K562 (cell line): ENCODE results near the gene ADRM1. TPM values are rescaled to one million over a fixed set of nuclear protein-coding genes. Genes with fewer than 3 reads are reported as not detected.

Source experiments
- BDP1 ChIP-seq: IDR thresholded peaks from 3 replicates; pipeline ENCODE4 v1.6.1; 2011; ENCODE audit not compliant: insufficient read length, insufficient read depth
- BRF2 ChIP-seq: IDR thresholded peaks from 3 replicates; pipeline ENCODE4 v1.6.1; 2011; ENCODE audit warnings: borderline replicate concordance, mild to moderate bottlenecking; ENCODE audit not compliant: insufficient read length, insufficient read depth
- CC2D1A ChIP-seq: fragments of 450-650 bp; IDR thresholded peaks from 2 replicates; pipeline ENCODE4 v1.6.1; 2017; ENCODE audit warnings: mild to moderate bottlenecking
- ID3 ChIP-seq, 2 experiments: fragments of 250-450 bp in 1 of 2; fragments of 450-650 bp in 1 of 2; sonication (Bioruptor Pico) in 1 of 2; IDR thresholded peaks; 2 replicates each; pipeline versions ENCODE4 v1.6.1 to v1.8.0; 2016 to 2021; ENCODE audit warnings: mild to moderate bottlenecking in 2 of 2, moderate library complexity in 2 of 2, missing compliant biosample characterization in 1 of 2, missing genetic modification characterization in 1 of 2
- KLF1 ChIP-seq: fragments of 450-650 bp; IDR thresholded peaks from 2 replicates; pipeline ENCODE4 v1.6.1; 2016; ENCODE audit warnings: missing genetic modification characterization, missing compliant biosample characterization
- RBFOX2 ChIP-seq: fragments of 200-400 bp; formaldehyde crosslinking; IDR thresholded peaks from 2 replicates; pipeline ENCODE4 v1.6.1; 2017; ENCODE audit warnings: low read depth, mild to moderate bottlenecking, low read length, moderate library complexity
- RBM22 ChIP-seq: fragments of 200-400 bp; formaldehyde crosslinking; IDR thresholded peaks from 2 replicates; pipeline ENCODE4 v1.6.1; 2018; ENCODE audit warnings: low read length, low read depth; ENCODE audit not compliant: poor library complexity, severe bottlenecking
- polyA plus RNA-seq, 8 experiments: library from polyadenylated mRNA; depleted of rRNA in 4 of 8; stranded (reverse) in 5 of 8; unstranded in 3 of 8; fragments of >200 nt; fragmentation: Nextera tagmentation in 2 of 8; fragmentation: Illumina TruSeq in 1 of 8; extraction: Ambion mirVana in 2 of 8; extraction: Trizol in 1 of 8; gene quantifications; 2 replicates each; pipeline versions ENCODE4 v1.2.1 to v1.2.3, GENCODE V29; 2011 to 2014; ENCODE audit warnings: inconsistent platforms in 1 of 8, missing spikeins in 1 of 8
- total RNA-seq, 7 experiments: library from RNA; depleted of rRNA in 6 of 7; stranded (reverse); fragments of >200 nt in 6 of 7; fragmentation: Illumina TruSeq in 2 of 7; extraction: Trizol in 2 of 7; gene quantifications; 2 replicates each; pipeline versions ENCODE4 v1.2.1 to v1.2.3, GENCODE V29; 2011 to 2021; ENCODE audit warnings: low replicate concordance in 1 of 7
- TF ChIP-seq, protein P1 (sequence below): fragments of 200-600 bp; sonication (generic); IDR thresholded peaks from one replicate; pipeline ENCODE4 v1.6.1; 2012; ENCODE audit warnings: mild to moderate bottlenecking, low read depth, low read length, inconsistent platforms
- TF ChIP-seq, protein P2 (sequence below): sonication (generic); formaldehyde crosslinking; IDR thresholded peaks from 2 replicates; pipeline ENCODE4 v1.8.0; 2022; ENCODE audit warnings: mild to moderate bottlenecking, low read depth, missing genetic modification reagents
- TF ChIP-seq, protein P3 (sequence below): fragments of 250-450 bp; sonication (Bioruptor Pico); IDR thresholded peaks from 2 replicates; pipeline ENCODE4 v1.4.0; 2020

Gene ADRM1
- total and polyA plus RNA-seq, 9 of the 15 experiments (the other 6 are each of a cell fraction or from before 2014, with no cell fraction given): 5.0 to 223 (median 67.4) TPM

DNA sequence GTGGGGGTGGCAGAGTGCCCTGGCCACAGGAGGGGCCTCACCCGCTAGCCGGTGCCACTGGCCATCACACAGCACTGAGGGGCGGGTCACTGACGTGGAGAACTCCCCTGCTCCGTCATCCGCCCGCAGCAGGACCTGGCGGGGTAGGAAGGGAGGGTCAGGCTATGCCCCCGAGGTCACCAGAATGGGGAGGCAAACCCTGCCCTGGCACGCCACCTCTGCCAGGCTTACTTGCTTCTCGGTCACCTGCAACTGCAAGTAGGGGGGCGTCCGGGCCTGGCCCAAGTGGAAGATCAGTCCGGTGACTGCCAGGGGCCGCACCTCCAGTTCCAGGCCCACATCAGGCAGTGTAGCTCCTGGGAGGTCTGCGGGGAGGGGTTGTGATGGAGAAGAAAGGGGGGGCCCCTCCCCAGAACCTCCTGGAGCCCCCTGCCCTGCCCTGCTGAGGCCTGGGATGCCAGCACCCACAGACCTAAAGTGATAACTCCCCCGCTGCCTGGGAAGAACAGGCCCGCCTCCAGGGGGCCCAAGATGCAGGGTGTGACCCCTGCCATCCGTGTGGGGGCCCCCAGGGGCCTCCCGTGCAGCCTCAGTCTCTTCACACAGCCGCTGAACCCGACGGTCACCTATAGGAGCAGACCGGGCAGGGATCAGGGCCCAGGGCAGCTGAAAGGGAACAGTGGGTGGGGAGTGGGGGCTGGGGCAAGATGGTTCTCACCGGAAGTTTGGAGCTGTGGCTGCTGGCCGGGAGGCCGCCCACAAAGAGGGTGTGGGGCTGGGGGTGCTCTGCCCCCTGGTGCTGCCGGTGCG, 7.4 kb downstream of the ADRM1 start (continued):
- TF ChIP-seq, protein P1, sequence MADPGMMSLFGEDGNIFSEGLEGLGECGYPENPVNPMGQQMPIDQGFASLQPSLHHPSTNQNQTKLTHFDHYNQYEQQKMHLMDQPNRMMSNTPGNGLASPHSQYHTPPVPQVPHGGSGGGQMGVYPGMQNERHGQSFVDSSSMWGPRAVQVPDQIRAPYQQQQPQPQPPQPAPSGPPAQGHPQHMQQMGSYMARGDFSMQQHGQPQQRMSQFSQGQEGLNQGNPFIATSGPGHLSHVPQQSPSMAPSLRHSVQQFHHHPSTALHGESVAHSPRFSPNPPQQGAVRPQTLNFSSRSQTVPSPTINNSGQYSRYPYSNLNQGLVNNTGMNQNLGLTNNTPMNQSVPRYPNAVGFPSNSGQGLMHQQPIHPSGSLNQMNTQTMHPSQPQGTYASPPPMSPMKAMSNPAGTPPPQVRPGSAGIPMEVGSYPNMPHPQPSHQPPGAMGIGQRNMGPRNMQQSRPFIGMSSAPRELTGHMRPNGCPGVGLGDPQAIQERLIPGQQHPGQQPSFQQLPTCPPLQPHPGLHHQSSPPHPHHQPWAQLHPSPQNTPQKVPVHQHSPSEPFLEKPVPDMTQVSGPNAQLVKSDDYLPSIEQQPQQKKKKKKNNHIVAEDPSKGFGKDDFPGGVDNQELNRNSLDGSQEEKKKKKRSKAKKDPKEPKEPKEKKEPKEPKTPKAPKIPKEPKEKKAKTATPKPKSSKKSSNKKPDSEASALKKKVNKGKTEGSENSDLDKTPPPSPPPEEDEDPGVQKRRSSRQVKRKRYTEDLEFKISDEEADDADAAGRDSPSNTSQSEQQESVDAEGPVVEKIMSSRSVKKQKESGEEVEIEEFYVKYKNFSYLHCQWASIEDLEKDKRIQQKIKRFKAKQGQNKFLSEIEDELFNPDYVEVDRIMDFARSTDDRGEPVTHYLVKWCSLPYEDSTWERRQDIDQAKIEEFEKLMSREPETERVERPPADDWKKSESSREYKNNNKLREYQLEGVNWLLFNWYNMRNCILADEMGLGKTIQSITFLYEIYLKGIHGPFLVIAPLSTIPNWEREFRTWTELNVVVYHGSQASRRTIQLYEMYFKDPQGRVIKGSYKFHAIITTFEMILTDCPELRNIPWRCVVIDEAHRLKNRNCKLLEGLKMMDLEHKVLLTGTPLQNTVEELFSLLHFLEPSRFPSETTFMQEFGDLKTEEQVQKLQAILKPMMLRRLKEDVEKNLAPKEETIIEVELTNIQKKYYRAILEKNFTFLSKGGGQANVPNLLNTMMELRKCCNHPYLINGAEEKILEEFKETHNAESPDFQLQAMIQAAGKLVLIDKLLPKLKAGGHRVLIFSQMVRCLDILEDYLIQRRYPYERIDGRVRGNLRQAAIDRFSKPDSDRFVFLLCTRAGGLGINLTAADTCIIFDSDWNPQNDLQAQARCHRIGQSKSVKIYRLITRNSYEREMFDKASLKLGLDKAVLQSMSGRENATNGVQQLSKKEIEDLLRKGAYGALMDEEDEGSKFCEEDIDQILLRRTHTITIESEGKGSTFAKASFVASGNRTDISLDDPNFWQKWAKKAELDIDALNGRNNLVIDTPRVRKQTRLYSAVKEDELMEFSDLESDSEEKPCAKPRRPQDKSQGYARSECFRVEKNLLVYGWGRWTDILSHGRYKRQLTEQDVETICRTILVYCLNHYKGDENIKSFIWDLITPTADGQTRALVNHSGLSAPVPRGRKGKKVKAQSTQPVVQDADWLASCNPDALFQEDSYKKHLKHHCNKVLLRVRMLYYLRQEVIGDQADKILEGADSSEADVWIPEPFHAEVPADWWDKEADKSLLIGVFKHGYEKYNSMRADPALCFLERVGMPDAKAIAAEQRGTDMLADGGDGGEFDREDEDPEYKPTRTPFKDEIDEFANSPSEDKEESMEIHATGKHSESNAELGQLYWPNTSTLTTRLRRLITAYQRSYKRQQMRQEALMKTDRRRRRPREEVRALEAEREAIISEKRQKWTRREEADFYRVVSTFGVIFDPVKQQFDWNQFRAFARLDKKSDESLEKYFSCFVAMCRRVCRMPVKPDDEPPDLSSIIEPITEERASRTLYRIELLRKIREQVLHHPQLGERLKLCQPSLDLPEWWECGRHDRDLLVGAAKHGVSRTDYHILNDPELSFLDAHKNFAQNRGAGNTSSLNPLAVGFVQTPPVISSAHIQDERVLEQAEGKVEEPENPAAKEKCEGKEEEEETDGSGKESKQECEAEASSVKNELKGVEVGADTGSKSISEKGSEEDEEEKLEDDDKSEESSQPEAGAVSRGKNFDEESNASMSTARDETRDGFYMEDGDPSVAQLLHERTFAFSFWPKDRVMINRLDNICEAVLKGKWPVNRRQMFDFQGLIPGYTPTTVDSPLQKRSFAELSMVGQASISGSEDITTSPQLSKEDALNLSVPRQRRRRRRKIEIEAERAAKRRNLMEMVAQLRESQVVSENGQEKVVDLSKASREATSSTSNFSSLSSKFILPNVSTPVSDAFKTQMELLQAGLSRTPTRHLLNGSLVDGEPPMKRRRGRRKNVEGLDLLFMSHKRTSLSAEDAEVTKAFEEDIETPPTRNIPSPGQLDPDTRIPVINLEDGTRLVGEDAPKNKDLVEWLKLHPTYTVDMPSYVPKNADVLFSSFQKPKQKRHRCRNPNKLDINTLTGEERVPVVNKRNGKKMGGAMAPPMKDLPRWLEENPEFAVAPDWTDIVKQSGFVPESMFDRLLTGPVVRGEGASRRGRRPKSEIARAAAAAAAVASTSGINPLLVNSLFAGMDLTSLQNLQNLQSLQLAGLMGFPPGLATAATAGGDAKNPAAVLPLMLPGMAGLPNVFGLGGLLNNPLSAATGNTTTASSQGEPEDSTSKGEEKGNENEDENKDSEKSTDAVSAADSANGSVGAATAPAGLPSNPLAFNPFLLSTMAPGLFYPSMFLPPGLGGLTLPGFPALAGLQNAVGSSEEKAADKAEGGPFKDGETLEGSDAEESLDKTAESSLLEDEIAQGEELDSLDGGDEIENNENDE: no peak
- TF ChIP-seq BDP1 (no peak), RBFOX2 (peak; percentile 13; the same call in 1 of the 2 replicates), RBM22 (peak; percentile 23), BRF2 (no peak), CC2D1A (no peak), ID3 (CRISPR knock-in tag; IDR thresholded peaks at IDR 0.05) (no peak), ID3 (tag; IDR thresholded peaks at IDR 0.05) (no peak), KLF1 (tag) (no peak)
- TF ChIP-seq, protein P2, sequence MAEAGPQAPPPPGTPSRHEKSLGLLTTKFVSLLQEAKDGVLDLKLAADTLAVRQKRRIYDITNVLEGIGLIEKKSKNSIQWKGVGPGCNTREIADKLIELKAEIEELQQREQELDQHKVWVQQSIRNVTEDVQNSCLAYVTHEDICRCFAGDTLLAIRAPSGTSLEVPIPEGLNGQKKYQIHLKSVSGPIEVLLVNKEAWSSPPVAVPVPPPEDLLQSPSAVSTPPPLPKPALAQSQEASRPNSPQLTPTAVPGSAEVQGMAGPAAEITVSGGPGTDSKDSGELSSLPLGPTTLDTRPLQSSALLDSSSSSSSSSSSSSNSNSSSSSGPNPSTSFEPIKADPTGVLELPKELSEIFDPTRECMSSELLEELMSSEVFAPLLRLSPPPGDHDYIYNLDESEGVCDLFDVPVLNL (CRISPR knock-in tag): no peak
- TF ChIP-seq, protein P3, sequence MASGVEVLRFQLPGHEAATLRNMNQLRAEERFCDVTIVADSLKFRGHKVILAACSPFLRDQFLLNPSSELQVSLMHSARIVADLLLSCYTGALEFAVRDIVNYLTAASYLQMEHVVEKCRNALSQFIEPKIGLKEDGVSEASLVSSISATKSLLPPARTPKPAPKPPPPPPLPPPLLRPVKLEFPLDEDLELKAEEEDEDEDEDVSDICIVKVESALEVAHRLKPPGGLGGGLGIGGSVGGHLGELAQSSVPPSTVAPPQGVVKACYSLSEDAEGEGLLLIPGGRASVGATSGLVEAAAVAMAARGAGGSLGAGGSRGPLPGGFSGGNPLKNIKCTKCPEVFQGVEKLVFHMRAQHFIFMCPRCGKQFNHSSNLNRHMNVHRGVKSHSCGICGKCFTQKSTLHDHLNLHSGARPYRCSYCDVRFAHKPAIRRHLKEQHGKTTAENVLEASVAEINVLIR: no peak
